Astrocyte (in vitro differentiated cells and primary cell): ENCODE data around the gene SET.

Experiments
- CTCF ChIP-seq: IDR thresholded peaks from 2 replicates; pipeline ENCODE4 v1.5.1; 2011; ENCODE audit warnings: low read depth, mild to moderate bottlenecking, inconsistent platforms, low read length, moderate library complexity; ENCODE audit not compliant: insufficient read depth
- EZH2 ChIP-seq: IDR thresholded peaks from 2 replicates; pipeline ENCODE4 v1.6.1; 2012; ENCODE audit warnings: mild to moderate bottlenecking, low read length, inconsistent platforms; ENCODE audit not compliant: insufficient read depth

- TF ChIP-seq CTCF (no peak), EZH2 (no peak)
Measured at GRCh38 chr9:128653908-128654307, 35.1 kb upstream of the SET start.
